ENCODE measurements around the gene HES3.

Gene HES3

GRCh38 chr1:6245086-6245868, 1.3 kb downstream of the HES3 start:
- DNase-seq (ENCODE audit: low read depth in 2 of 3, low spot score in 1 of 3), result peak; percentile 53 to 79 (median 69)

- DNase-seq (ENCODE audit: low read depth in 2 of 3, low spot score in 1 of 3), result peak in 1 of 3 donors; percentile 21
These were observed 2.0 kb downstream of the HES3 start for GRCh38 chr1:6245869-6246496.

GRCh38 chr1:6246497-6247467, 2.8 kb downstream of the HES3 start:
- DNase-seq (ENCODE audit: low read depth in 2 of 3, low spot score in 1 of 3), result peak; percentile 64 to 79 (median 78)

- DNase-seq (ENCODE audit: low read depth in 2 of 3, low spot score in 1 of 3), result no peak
These were observed 3.7 kb downstream of the HES3 start for GRCh38 chr1:6247651-6248050.

GRCh38 chr1:6248161-6248776, 4.3 kb downstream of the HES3 start:
- no peak for DNase-seq (ENCODE audit: low read depth in 2 of 3, low spot score in 1 of 3)

- DNase-seq (ENCODE audit: low read depth in 2 of 3, low spot score in 1 of 3), result no peak
These were observed 5.2 kb downstream of the HES3 start for GRCh38 chr1:6248932-6249738.

- no peak for DNase-seq (ENCODE audit: low read depth in 2 of 3, low spot score in 1 of 3)
These were observed 6.0 kb downstream of the HES3 start for GRCh38 chr1:6249739-6250689.

GRCh38 chr1:6251233-6251632, 7.3 kb downstream of the HES3 start:
- no peak for DNase-seq (ENCODE audit: low read depth in 2 of 3, low spot score in 1 of 3)

- DNase-seq (ENCODE audit: low read depth in 2 of 3, low spot score in 1 of 3), result no peak
These were observed 7.8 kb downstream of the HES3 start for GRCh38 chr1:6251681-6252373.

- DNase-seq (ENCODE audit: low read depth in 2 of 3, low spot score in 1 of 3), result no peak
These were observed 8.4 kb downstream of the HES3 start for GRCh38 chr1:6252374-6252710.

- DNase-seq (ENCODE audit: low read depth in 2 of 3, low spot score in 1 of 3), result no peak
These were observed 9.4 kb downstream of the HES3 start for GRCh38 chr1:6253380-6253779.

GRCh38 chr1:6254691-6255090, 10.7 kb downstream of the HES3 start:
- no peak for DNase-seq (ENCODE audit: low read depth in 2 of 3, low spot score in 1 of 3)

- no peak for DNase-seq (ENCODE audit: low read depth in 2 of 3, low spot score in 1 of 3)
These were observed 12.7 kb downstream of the HES3 start for GRCh38 chr1:6256645-6257044.

GRCh38 chr1:6257541-6258069, 13.6 kb downstream of the HES3 start:
- no peak for DNase-seq (ENCODE audit: low read depth in 2 of 3, low spot score in 1 of 3)

- no peak for DNase-seq (ENCODE audit: low read depth in 2 of 3, low spot score in 1 of 3)
These were observed 14.7 kb downstream of the HES3 start for GRCh38 chr1:6258675-6259074.

- peak; percentile 54 to 63 (median 58) for DNase-seq (ENCODE audit: low read depth in 2 of 3, low spot score in 1 of 3)
These were observed 15.7 kb downstream of the HES3 start for GRCh38 chr1:6259491-6260362.

GRCh38 chr1:6260433-6260934, 16.5 kb downstream of the HES3 start:
- DNase-seq (ENCODE audit: low read depth in 2 of 3, low spot score in 1 of 3), result no peak
